ENCODE measurements around the gene NUF2. TPM values are rescaled to one million over a fixed set of nuclear protein-coding genes. Genes with fewer than 3 reads are reported as not detected.

The NUF2 gene
- total RNA-seq, 1 donor from 2014 or later = 6.0 TPM

DNA sequence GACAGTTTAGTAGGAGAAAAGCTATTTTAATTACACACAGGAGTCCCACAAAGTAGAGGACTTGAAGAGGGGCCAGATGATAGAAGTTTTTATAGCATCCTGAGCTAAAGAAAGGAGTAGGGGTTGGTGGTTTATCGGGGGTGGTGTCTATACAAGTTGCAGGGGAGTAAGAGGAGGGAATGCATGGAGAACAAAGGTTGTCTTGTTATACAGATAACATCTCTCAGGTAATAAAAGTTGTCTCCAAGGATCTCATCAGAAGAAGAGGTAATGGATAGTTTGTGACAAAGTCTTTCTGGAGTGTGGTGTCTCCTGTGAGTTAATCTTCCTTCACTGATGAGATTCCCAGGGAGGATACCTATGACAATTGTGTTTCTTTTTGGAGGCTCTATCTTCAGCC, 23.4 kb upstream of the NUF2 start:
- Mint-ChIP-seq H3K4me3 (ENCODE audit: unreplicated experiment) (no peak overlapping the region), H3K4me1 (ENCODE audit: unreplicated experiment) (no peaks in the 10 kb centered on the region), H3K27ac (ENCODE audit: unreplicated experiment) (no peak overlapping the region), H3K9me3 (ENCODE audit: unreplicated experiment) (no peaks in the 10 kb centered on the region), H3K27me3 (ENCODE audit: unreplicated experiment) (no peaks in the 10 kb centered on the region), H3K36me3 (ENCODE audit: low read depth, unreplicated experiment) (peaks cover 8% of the 10 kb centered on the region)
- TF ChIP-seq, protein P1, sequence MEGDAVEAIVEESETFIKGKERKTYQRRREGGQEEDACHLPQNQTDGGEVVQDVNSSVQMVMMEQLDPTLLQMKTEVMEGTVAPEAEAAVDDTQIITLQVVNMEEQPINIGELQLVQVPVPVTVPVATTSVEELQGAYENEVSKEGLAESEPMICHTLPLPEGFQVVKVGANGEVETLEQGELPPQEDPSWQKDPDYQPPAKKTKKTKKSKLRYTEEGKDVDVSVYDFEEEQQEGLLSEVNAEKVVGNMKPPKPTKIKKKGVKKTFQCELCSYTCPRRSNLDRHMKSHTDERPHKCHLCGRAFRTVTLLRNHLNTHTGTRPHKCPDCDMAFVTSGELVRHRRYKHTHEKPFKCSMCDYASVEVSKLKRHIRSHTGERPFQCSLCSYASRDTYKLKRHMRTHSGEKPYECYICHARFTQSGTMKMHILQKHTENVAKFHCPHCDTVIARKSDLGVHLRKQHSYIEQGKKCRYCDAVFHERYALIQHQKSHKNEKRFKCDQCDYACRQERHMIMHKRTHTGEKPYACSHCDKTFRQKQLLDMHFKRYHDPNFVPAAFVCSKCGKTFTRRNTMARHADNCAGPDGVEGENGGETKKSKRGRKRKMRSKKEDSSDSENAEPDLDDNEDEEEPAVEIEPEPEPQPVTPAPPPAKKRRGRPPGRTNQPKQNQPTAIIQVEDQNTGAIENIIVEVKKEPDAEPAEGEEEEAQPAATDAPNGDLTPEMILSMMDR (IDR thresholded peaks at IDR 0.05; ENCODE audit: unreplicated experiment) = no peak
- DNase-seq (ENCODE audit: low spot score) = no peak

DNA sequence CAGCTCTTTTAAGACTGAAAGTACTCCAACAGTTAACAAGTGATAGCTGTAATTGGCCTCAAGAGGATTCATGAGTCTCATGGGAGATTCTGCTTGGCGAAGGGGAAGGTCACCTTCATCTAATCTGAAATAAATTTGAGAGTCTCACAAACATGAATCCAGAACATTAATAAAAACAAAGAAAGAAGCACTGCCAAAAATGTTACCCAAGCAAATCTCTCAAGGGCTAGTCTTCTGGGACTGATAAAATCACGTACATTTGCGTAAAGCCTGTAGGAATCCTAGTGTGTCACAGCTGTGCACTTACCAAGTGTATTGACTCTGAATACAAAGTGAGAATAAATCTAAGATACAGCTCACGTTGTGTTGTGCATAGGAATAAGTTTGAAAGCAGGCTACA, 21.2 kb upstream of the NUF2 start:
- H3K36me3 Mint-ChIP-seq (ENCODE audit: low read depth, unreplicated experiment) = no peaks in the 10 kb centered on the region
- H3K9me3 Mint-ChIP-seq (ENCODE audit: unreplicated experiment) = no peaks in the 10 kb centered on the region
- peaks cover 3% of the 10 kb centered on the region for H3K27me3 Mint-ChIP-seq (ENCODE audit: unreplicated experiment)
- no peak overlapping the region for H3K4me3 Mint-ChIP-seq (ENCODE audit: unreplicated experiment)
- TF ChIP-seq, protein P1 (IDR thresholded peaks at IDR 0.05; ENCODE audit: unreplicated experiment) = no peak
- no peak for DNase-seq (ENCODE audit: low spot score)
- no peak overlapping the region for H3K27ac Mint-ChIP-seq (ENCODE audit: unreplicated experiment)
- H3K4me1 Mint-ChIP-seq (ENCODE audit: unreplicated experiment) = peaks cover 3% of the 10 kb centered on the region

DNA sequence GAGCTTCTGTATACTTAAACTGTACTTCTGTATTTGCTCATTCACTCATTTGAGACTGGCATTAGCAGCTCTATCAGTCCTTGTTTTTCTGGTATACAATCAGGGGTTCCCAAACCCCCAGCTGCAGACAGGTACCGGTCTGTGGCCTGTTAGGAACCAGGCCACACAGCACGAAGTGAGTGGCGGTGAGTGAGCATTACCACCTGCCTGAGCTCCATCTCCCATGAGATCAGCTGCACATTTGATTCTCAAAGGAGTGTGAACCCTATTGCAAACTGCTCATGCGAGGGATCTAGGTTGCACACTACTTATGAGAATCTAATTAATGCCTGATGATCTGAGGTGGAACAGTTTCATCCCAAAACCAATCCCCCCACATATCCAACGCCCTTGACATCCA, 18.2 kb upstream of the NUF2 start:
- H3K36me3 Mint-ChIP-seq (ENCODE audit: low read depth, unreplicated experiment) = no peaks in the 10 kb centered on the region
- H3K9me3 Mint-ChIP-seq (ENCODE audit: unreplicated experiment) = no peaks in the 10 kb centered on the region
- TF ChIP-seq, protein P1 (IDR thresholded peaks at IDR 0.05; ENCODE audit: unreplicated experiment) = no peak
- H3K27me3 Mint-ChIP-seq (ENCODE audit: unreplicated experiment) = peaks cover 4% of the 10 kb centered on the region
- DNase-seq (ENCODE audit: low spot score) = no peak
- H3K4me3 Mint-ChIP-seq (ENCODE audit: unreplicated experiment) = no peak overlapping the region
- H3K4me1 Mint-ChIP-seq (ENCODE audit: unreplicated experiment) = peaks cover 3% of the 10 kb centered on the region
- H3K27ac Mint-ChIP-seq (ENCODE audit: unreplicated experiment) = no peak overlapping the region

DNA sequence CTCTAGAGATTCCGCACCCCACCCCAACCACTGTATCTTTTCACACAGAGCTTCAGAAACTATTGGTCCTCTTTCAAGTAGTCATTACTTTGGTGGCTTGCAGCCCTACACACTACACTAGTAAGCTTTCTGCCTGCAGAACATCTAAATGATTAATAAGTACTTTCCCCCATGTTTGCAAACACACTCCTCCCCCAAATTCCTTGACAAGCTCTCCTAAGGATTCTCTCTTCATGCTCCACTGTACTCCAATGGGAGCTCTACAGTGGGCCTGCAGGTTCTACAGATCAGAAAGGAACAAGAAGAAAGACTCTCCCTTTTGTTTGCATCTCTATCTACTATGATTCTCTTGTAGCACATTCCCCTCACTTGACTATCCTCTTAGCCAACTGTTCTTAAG, 16.3 kb upstream of the NUF2 start:
- no peak for DNase-seq (ENCODE audit: low spot score)
- no peak overlapping the region for H3K27ac Mint-ChIP-seq (ENCODE audit: unreplicated experiment)
- peaks cover 3% of the 10 kb centered on the region for H3K4me1 Mint-ChIP-seq (ENCODE audit: unreplicated experiment)
- H3K36me3 Mint-ChIP-seq (ENCODE audit: low read depth, unreplicated experiment) = no peaks in the 10 kb centered on the region
- peaks cover 4% of the 10 kb centered on the region for H3K27me3 Mint-ChIP-seq (ENCODE audit: unreplicated experiment)
- H3K4me3 Mint-ChIP-seq (ENCODE audit: unreplicated experiment) = no peak overlapping the region
- no peaks in the 10 kb centered on the region for H3K9me3 Mint-ChIP-seq (ENCODE audit: unreplicated experiment)
- TF ChIP-seq, protein P1 (IDR thresholded peaks at IDR 0.05; ENCODE audit: unreplicated experiment) = no peak

DNA sequence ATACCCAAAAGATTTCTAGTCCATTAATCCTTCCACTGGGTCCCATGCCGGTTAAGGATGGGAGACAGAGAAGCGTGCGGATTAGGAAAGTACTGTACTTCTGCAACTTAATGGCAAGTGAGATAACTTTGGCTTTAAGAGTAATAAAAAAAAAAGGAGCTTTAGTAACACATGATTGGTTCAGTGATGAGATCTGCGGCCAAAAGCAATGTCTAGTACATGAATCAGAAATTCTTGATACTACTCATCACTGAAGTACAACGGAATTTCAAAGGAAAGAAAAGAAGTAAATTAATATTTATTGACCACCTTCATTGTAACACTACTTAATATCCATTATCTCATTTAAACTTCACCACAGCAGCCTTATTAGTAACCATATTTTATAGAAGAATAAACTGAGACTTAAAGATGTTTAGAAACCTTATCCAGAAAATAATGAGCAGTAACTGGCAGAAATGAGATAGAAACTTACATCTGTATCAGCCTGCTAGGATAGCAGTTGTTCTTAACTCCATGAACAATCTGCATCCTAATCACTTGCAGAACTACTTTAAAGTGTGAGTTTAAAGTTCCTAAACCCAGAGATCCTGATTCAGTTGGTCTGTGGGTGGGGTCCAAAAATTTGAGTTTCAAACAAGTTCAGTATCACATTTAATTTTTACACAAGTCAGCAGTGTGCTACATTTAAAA, 14.1 kb upstream of the NUF2 start:
- H3K27me3 Mint-ChIP-seq (ENCODE audit: unreplicated experiment) = peaks cover 4% of the 10 kb centered on the region
- H3K36me3 Mint-ChIP-seq (ENCODE audit: low read depth, unreplicated experiment) = no peaks in the 10 kb centered on the region
- peaks cover 3% of the 10 kb centered on the region for H3K4me1 Mint-ChIP-seq (ENCODE audit: unreplicated experiment)
- H3K27ac Mint-ChIP-seq (ENCODE audit: unreplicated experiment) = no peak overlapping the region
- H3K4me3 Mint-ChIP-seq (ENCODE audit: unreplicated experiment) = no peak overlapping the region
- no peak for DNase-seq (ENCODE audit: low spot score)
- TF ChIP-seq, protein P1 (IDR thresholded peaks at IDR 0.05; ENCODE audit: unreplicated experiment) = no peak
- no peaks in the 10 kb centered on the region for H3K9me3 Mint-ChIP-seq (ENCODE audit: unreplicated experiment)

Data from endothelial cell (in vitro differentiated cells).